OCI-LY1 (cell line): Measurements from ENCODE around the gene SPACDR.

ENCODE experiments used
- CTCF ChIP-seq: fragments of 200-600 bp; sonication (generic), shearing (Covaris generic); IDR thresholded peaks from 2 replicates; pipeline ENCODE4 v1.5.1; 2017; ENCODE audit warnings: mild to moderate bottlenecking, antibody characterized with exemption, low read length, moderate library complexity, mixed read lengths
- EZH2 ChIP-seq: fragments of 200-600 bp; sonication (generic), shearing (Covaris generic); IDR thresholded peaks from 2 replicates; pipeline ENCODE4 v1.8.0; 2017; ENCODE audit warnings: borderline replicate concordance, mixed run types, mild to moderate bottlenecking, antibody characterized with exemption, low read length, moderate library complexity, mixed read lengths

- TF ChIP-seq CTCF (no peak), EZH2 (no peak)
Observed at GRCh38 chr7:100476101-100476780, 12.2 kb upstream of the SPACDR start.
